Hematopoietic multipotent progenitor cell treated with erythropoietin and hydrocortisone succinate and interleukin-3 and kit ligand, for 15 days (in vitro differentiated cells): ENCODE results near the gene HGS.
A peak's percentile ranks its signal among the peaks of the same experiment; 100 is the strongest.

Experiments used
- DNase-seq: peaks from one replicate; pipeline ENCODE4 v3.0.0-alpha.2; 2015; ENCODE audit warnings: low spot score

The HGS gene

GRCh38 chr17:81703747-81704654 lies 20.2 kb downstream of the HGS start:
- DNase-seq: no peak

GRCh38 chr17:81705518-81706231 lies 21.9 kb downstream of the HGS start:
- no peak for DNase-seq

GRCh38 chr17:81706232-81706611 lies 22.4 kb downstream of the HGS start:
- no peak for DNase-seq

- DNase-seq: no peak
Measured at GRCh38 chr17:81706757-81707624, 23.2 kb downstream of the HGS start.

GRCh38 chr17:81707725-81708646 lies 24.2 kb downstream of the HGS start:
- no peak for DNase-seq

GRCh38 chr17:81708739-81709185 lies 25.0 kb downstream of the HGS start:
- no peak for DNase-seq

- no peak for DNase-seq
Measured at GRCh38 chr17:81710514-81711308, 26.9 kb downstream of the HGS start.

- peak; percentile 78 for DNase-seq
Measured at GRCh38 chr17:81711814-81712467, 28.1 kb downstream of the HGS start, which contains the start of gene SLC25A10. SLC25A10 (plus strand) TSS chr17:81712284; CDS start chr17:81712427, 143 bp downstream.

- DNase-seq: peak; percentile 16
Measured at GRCh38 chr17:81712468-81713003, 28.7 kb downstream of the HGS start.

GRCh38 chr17:81713004-81713555 lies 29.3 kb downstream of the HGS start:
- no peak for DNase-seq

GRCh38 chr17:81713556-81714411 lies 30.0 kb downstream of the HGS start:
- no peak for DNase-seq

GRCh38 chr17:81714412-81715106 lies 30.7 kb downstream of the HGS start:
- no peak for DNase-seq

GRCh38 chr17:81715107-81715871 lies 31.5 kb downstream of the HGS start:
- no peak for DNase-seq

- no peak for DNase-seq
Measured at GRCh38 chr17:81715872-81716673, 32.3 kb downstream of the HGS start.

- no peak for DNase-seq
Measured at GRCh38 chr17:81716674-81716996, 32.8 kb downstream of the HGS start.
